Tibial nerve (tissue), 4 donors: ENCODE results near the gene RILPL2.

Experiments
- CTCF ChIP-seq, 5 experiments: fragments of 200-600 bp in 3 of 5; fragments of 450-650 bp in 2 of 5; sonication (generic) in 3 of 5; IDR thresholded peaks; one replicate each; pipeline ENCODE4 v1.5.1; 2016 to 2019; ENCODE audit warnings: antibody characterized with exemption in 5 of 5, mild to moderate bottlenecking in 3 of 5, moderate library complexity in 2 of 5
- EP300 ChIP-seq, 2 donors: sonication (generic); formaldehyde crosslinking; IDR thresholded peaks; one replicate each; pipeline ENCODE4 v1.6.1; 2017; ENCODE audit warnings: antibody characterized with exemption in 2 of 2, mild to moderate bottlenecking in 1 of 2
- POLR2A ChIP-seq, 2 donors: fragments of 450-650 bp; IDR thresholded peaks; one replicate each; pipeline ENCODE4 v1.6.1; 2017; ENCODE audit warnings: antibody characterized with exemption in 2 of 2, mild to moderate bottlenecking in 2 of 2, moderate library complexity in 2 of 2

DNA sequence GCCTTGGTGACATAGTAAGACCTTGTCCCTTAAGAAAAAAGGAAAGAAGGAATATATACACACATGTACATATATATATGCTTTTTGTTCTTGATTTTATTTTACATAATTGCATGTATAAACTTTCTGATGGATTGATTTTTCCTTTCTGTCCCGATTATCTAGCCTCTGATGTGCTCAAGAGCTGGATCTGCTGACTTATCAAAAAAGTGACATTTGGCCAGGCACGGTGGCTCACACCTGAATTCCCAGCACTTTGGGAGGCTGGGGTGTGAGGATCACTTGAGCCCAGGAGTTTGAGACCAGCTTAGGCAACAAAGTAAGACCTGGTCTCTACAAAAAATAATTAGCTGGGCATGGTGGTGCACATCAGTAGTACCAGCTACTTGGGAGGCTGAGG, 33.5 kb upstream of the RILPL2 start:
- TF ChIP-seq CTCF (IDR thresholded peaks at IDR 0.05) (no peak), POLR2A (IDR thresholded peaks at IDR 0.05) (no peak), EP300 (IDR thresholded peaks at IDR 0.05) (no peak)
